Kidney (tissue), 14 donors: ENCODE data around the gene ITPR2. TPM values are rescaled to one million over a fixed set of nuclear protein-coding genes. Genes with fewer than 3 reads are reported as not detected.

Experiments
- DNase-seq, 5 donors: peaks; one replicate each; pipeline ENCODE4 v3.0.0-alpha.2; 2013 to 2020
- FAIRE-seq: peaks from 2 replicates; lab custom pipeline; 2012; peaks lifted over from hg19 to GRCh38; lab: Jason Lieb, UNC
- H3K27ac ChIP-seq, 2 donors: one replicate each; pipeline ENCODE4 v1.7.0; 2013; ENCODE audit warnings: low read depth in 2 of 2, low read length in 2 of 2, inconsistent platforms in 1 of 2
- H3K27me3 ChIP-seq: one replicate; pipeline ENCODE4 v1.7.1; 2013; ENCODE audit warnings: low read length, inconsistent platforms; ENCODE audit not compliant: control insufficient read depth, insufficient read depth
- H3K36me3 ChIP-seq, 3 donors: one replicate each; pipeline versions ENCODE4 v1.7.0 to v1.7.1; 2013; ENCODE audit warnings: low read length in 3 of 3, control low read depth in 1 of 3, inconsistent platforms in 1 of 3; ENCODE audit not compliant: insufficient read depth in 3 of 3, control insufficient read depth in 2 of 3
- H3K4me1 ChIP-seq, 3 donors: one replicate each; pipeline versions ENCODE4 v1.7.0 to v1.7.1; 2013; ENCODE audit warnings: low read length in 3 of 3, inconsistent platforms in 1 of 3, low read depth in 1 of 3; ENCODE audit not compliant: control insufficient read depth in 2 of 3, insufficient read depth in 2 of 3
- H3K4me3 ChIP-seq, 3 donors: one replicate each; pipeline versions ENCODE4 v1.7.0 to v1.8.1; 2013; ENCODE audit warnings: low read length in 3 of 3, control low read depth in 1 of 3, inconsistent platforms in 1 of 3
- H3K9ac ChIP-seq, 3 donors: one replicate each; pipeline versions ENCODE4 v1.7.0 to v1.7.1; 2013; ENCODE audit warnings: low read length in 3 of 3, control low read depth in 1 of 3, inconsistent platforms in 1 of 3
- H3K9me3 ChIP-seq, 3 donors: one replicate each; pipeline versions ENCODE4 v1.7.0 to v1.7.1; 2013; ENCODE audit warnings: low read length in 3 of 3, control low read depth in 1 of 3, inconsistent platforms in 1 of 3; ENCODE audit not compliant: control insufficient read depth in 2 of 3, insufficient read depth in 1 of 3
- CTCF ChIP-seq: IDR thresholded peaks from 3 replicates; pipeline ENCODE4 v1.5.1; 2012; ENCODE audit warnings: mild to moderate bottlenecking, moderate library complexity, borderline replicate concordance; ENCODE audit not compliant: insufficient read depth; ENCODE audit errors: extremely low read depth
- intact Hi-C: fragments of 100-400 bp; cut with DNase I; formaldehyde crosslinking; loops from one replicate; pipeline ENCODE4 v1.11.1; 2022
- polyA plus RNA-seq: library from polyadenylated mRNA; stranded (reverse); fragments of 350-450 nt; fragmentation: Illumina TruSeq; extraction: RNeasy Lipid Tissue Mini Kit (QIAGEN cat#74804); gene quantifications from one replicate; pipeline ENCODE4 v1.2.3, GENCODE V29; 2014; ENCODE audit warnings: low read depth, low replicate concordance; ENCODE audit not compliant: insufficient read depth
- total RNA-seq: library from RNA; stranded (reverse); fragmentation: NEBNext Ultra II Directional; extraction: Animal tissue kit (Norgen Biotek cat#: 25700); gene quantifications from one replicate; pipeline ENCODE4 v1.2.1, GENCODE V29; 2021
- donor health status: control.
- donor health status: control.
- donor health status: control.
- donor health status: control.
- donor health status: control.
- donor health status: DM: yes; HTN: yes; CAD: no.
- donor health status: Normal renal cell carcinoma (clear cell type).

The ITPR2 gene
- total and polyA plus RNA-seq, 2 donors from 2014 or later, result 5.7 to 56.9 TPM

DNA sequence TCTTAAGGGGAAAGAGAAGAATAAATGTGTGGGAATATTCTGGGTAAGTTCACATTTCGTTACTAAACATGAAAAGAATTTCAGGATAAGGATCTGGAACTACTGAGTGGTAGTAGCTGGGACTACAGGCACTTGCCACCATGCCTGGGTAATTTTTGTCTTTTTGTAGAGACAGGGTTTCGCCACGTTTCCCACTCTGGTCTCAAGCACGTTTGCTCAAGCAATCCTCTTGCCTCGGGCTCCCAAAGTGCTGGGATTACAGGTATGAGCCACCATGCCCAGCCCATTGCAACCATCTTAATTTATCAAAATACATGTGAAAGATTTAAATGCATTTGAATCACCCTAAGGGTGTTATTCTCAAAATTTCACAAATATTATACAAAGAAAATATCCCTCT lies 26.4 kb downstream of the ITPR2 start:
- peaks cover 0 to 14% (median 0%) of the 10 kb centered on the region in 3 donors for H3K4me1 ChIP-seq
- no peaks in the 10 kb centered on the region for H3K27me3 ChIP-seq
- DNase-seq (no peak), FAIRE-seq (no peak)
- H3K27ac ChIP-seq, result no peak overlapping the region
- intact Hi-C loops, result no loop called here
- no peak overlapping the region for H3K4me3 ChIP-seq
- no peaks in the 10 kb centered on the region for H3K36me3 ChIP-seq
- no peaks in the 10 kb centered on the region for H3K9me3 ChIP-seq
- no peak for TF ChIP-seq CTCF
- no peak overlapping the region for H3K9ac ChIP-seq

DNA sequence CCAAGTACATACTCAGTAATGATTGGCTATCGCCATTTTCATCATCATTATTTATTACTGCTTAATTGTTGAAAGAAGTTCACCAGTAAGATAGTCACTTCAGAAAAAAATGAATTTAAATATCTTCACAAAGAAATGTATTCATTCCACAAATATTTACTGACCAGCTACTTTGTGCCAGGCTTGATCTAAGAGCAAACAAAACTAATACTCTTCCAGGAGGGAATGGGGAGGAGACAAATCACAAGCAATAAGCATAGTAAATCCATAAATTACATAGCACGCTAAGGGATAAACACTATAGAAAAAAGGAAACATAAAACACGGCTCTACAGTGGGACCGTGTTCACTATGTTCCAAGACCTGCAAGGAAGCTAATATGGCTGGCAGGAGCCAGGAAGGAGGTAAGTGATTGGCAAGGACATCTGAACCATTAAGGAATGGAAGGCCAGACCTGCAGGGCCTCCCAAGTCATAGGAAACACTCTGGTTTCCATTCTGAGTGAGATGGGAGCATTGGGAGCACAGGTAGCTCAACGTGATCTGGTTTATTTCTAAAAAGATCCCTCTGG lies 27.5 kb downstream of the ITPR2 start:
- FAIRE-seq (no peak), DNase-seq (no peak)
- Histone ChIP-seq H3K27me3 (no peaks in the 10 kb centered on the region), H3K36me3 (no peaks in the 10 kb centered on the region), H3K27ac (no peak overlapping the region), H3K9ac (no peak overlapping the region), H3K4me3 (no peak overlapping the region), H3K9me3 (no peaks in the 10 kb centered on the region), H3K4me1 (peaks cover 0 to 14% (median 0%) of the 10 kb centered on the region in 3 donors)
- intact Hi-C loops, result no loop called here
- TF ChIP-seq CTCF, result no peak

- Histone ChIP-seq H3K9me3 (no peaks in the 10 kb centered on the region), H3K27ac (no peak overlapping the region), H3K4me3 (no peak overlapping the region), H3K9ac (no peak overlapping the region), H3K4me1 (peaks cover 0 to 15% (median 0%) of the 10 kb centered on the region in 3 donors), H3K36me3 (no peaks in the 10 kb centered on the region), H3K27me3 (no peaks in the 10 kb centered on the region)
- intact Hi-C loops, result no loop called here
- TF ChIP-seq CTCF, result no peak
- FAIRE-seq (no peak), DNase-seq (no peak)
Observed at GRCh38 chr12:26803552-26803951, 29.4 kb downstream of the ITPR2 start.

- no peak for FAIRE-seq
- Histone ChIP-seq H3K9me3 (no peaks in the 10 kb centered on the region), H3K4me1 (peaks cover 0 to 18% (median 3%) of the 10 kb centered on the region in 3 donors), H3K9ac (no peak overlapping the region), H3K4me3 (no peak overlapping the region), H3K27me3 (no peaks in the 10 kb centered on the region), H3K27ac (no peak overlapping the region), H3K36me3 (no peaks in the 10 kb centered on the region)
- intact Hi-C loops, result no loop called here
- no peak for TF ChIP-seq CTCF
- no peak for DNase-seq
Observed at GRCh38 chr12:26801486-26801885, 31.5 kb downstream of the ITPR2 start.
